HepG2 (cell line): ENCODE measurements around the gene PDHX. TPM values are rescaled to one million over a fixed set of nuclear protein-coding genes. Genes with fewer than 3 reads are reported as not detected.
A peak's percentile ranks its signal among the peaks of the same experiment; 100 is the strongest.

Source experiments
- CBX5 ChIP-seq: sonication (generic); formaldehyde crosslinking; IDR thresholded peaks from 2 replicates; pipeline ENCODE4 v1.4.0; 2020; ENCODE audit warnings: missing genetic modification reagents, borderline replicate concordance
- CCAR2 ChIP-seq: fragments of 200-400 bp; formaldehyde crosslinking; optimal IDR thresholded peaks from 2 replicates; pipeline ENCODE3; 2018; ENCODE audit warnings: low read depth, mild to moderate bottlenecking, low read length, moderate library complexity
- CEBPG ChIP-seq: IDR thresholded peaks from 2 replicates; pipeline ENCODE4 v1.6.1; 2016
- DRAP1 ChIP-seq: IDR thresholded peaks from 2 replicates; pipeline ENCODE4 v1.6.1; 2016; ENCODE audit warnings: missing genetic modification reagents, missing compliant biosample characterization
- EED ChIP-seq: sonication (generic); formaldehyde crosslinking; IDR thresholded peaks from 2 replicates; pipeline ENCODE4 v1.5.0; 2020; ENCODE audit warnings: mild to moderate bottlenecking, missing genetic modification reagents
- HMG20A ChIP-seq: IDR thresholded peaks from 2 replicates; pipeline ENCODE4 v1.6.1; 2016; ENCODE audit warnings: borderline replicate concordance
- KDM5B ChIP-seq: sonication (generic); formaldehyde crosslinking; IDR thresholded peaks from 2 replicates; pipeline ENCODE4 v1.4.0; 2020; ENCODE audit warnings: missing genetic modification reagents, mild to moderate bottlenecking, borderline replicate concordance
- KMT2A ChIP-seq: sonication (generic); formaldehyde crosslinking; IDR thresholded peaks from 2 replicates; pipeline ENCODE4 v1.4.0; 2020; ENCODE audit warnings: missing genetic modification reagents
- NFE2L1 ChIP-seq: sonication (generic); formaldehyde crosslinking; IDR thresholded peaks from 2 replicates; pipeline ENCODE4 v1.4.0; 2020; ENCODE audit warnings: missing genetic modification reagents, mild to moderate bottlenecking, borderline replicate concordance
- NFYB ChIP-seq: sonication (generic); formaldehyde crosslinking; IDR thresholded peaks from 2 replicates; pipeline ENCODE4 v1.4.0; 2020; ENCODE audit warnings: missing genetic modification reagents
- NFYC ChIP-seq: IDR thresholded peaks from 2 replicates; pipeline ENCODE4 v1.6.1; 2016; ENCODE audit warnings: missing genetic modification reagents, missing compliant biosample characterization
- NR2F2 ChIP-seq: IDR thresholded peaks from 2 replicates; pipeline ENCODE4 v1.6.1; 2012; ENCODE audit warnings: low read depth, inconsistent platforms, borderline replicate concordance
- PAX8 ChIP-seq: sonication (generic); formaldehyde crosslinking; IDR thresholded peaks from 2 replicates; pipeline ENCODE4 v1.8.0; 2022; ENCODE audit warnings: mild to moderate bottlenecking, missing genetic modification reagents, borderline replicate concordance
- RAD21 ChIP-seq: fragments of 450-650 bp; formaldehyde crosslinking; IDR thresholded peaks from 2 replicates; pipeline ENCODE4 v1.5.0; 2020; ENCODE audit warnings: mild to moderate bottlenecking
- SNAPC4 ChIP-seq: sonication (generic); formaldehyde crosslinking; IDR thresholded peaks from 2 replicates; pipeline ENCODE4 v1.4.0; 2020; ENCODE audit warnings: mild to moderate bottlenecking, missing genetic modification reagents
- ZIK1 ChIP-seq: sonication (generic); formaldehyde crosslinking; IDR thresholded peaks from 2 replicates; pipeline ENCODE4 v1.5.0; 2020; ENCODE audit warnings: mild to moderate bottlenecking, low read depth, missing genetic modification reagents, borderline replicate concordance
- ZNF224 ChIP-seq: sonication (generic); formaldehyde crosslinking; IDR thresholded peaks from 2 replicates; pipeline ENCODE4 v1.5.0; 2020; ENCODE audit warnings: mild to moderate bottlenecking, missing genetic modification reagents
- ZNF672 ChIP-seq: sonication (generic); formaldehyde crosslinking; IDR thresholded peaks from 2 replicates; pipeline ENCODE4 v1.8.1; 2022; ENCODE audit warnings: missing genetic modification reagents
- polyA plus RNA-seq, 8 experiments: library from polyadenylated mRNA; depleted of rRNA in 3 of 8; stranded (reverse) in 7 of 8; unstranded in 1 of 8; fragments of >200 nt; fragmentation: Illumina TruSeq in 4 of 8; extraction: Trizol in 4 of 8; gene quantifications; 2 replicates each; pipeline versions ENCODE4 v1.2.1 to v1.2.3, GENCODE V29; 2011 to 2016; ENCODE audit warnings: low read depth in 4 of 8, missing spikeins in 1 of 8, mixed read lengths in 1 of 8; ENCODE audit not compliant: insufficient read depth in 1 of 8
- total RNA-seq, 5 experiments: library from RNA; depleted of rRNA; stranded (reverse); fragments of >200 nt; fragmentation: Illumina TruSeq; extraction: Trizol; gene quantifications; 2 replicates each; pipeline ENCODE4 v1.2.3, GENCODE V29; 2016; ENCODE audit warnings: low read depth in 1 of 5
- TF ChIP-seq, protein P1 (sequence below): IDR thresholded peaks from 2 replicates; pipeline ENCODE4 v1.6.1; 2016; ENCODE audit warnings: control low read depth
- TF ChIP-seq, protein P2 (sequence below): sonication (generic); formaldehyde crosslinking; IDR thresholded peaks from 2 replicates; pipeline ENCODE4 v1.8.1; 2023; ENCODE audit warnings: missing genetic modification reagents, inconsistent platforms, borderline replicate concordance
- TF ChIP-seq, protein P3 (sequence below), 2 experiments: fragments of 450-650 bp in 1 of 2; sonication (generic) in 1 of 2; formaldehyde crosslinking; IDR thresholded peaks; 2 replicates each; pipeline versions ENCODE4 v1.5.0 to v1.8.0; 2020 to 2022; ENCODE audit warnings: mild to moderate bottlenecking in 1 of 2, missing genetic modification reagents in 1 of 2

The PDHX gene
- total and polyA plus RNA-seq, 2 of the 13 experiments (the other 11 are each of a cell fraction or from before 2014, with no cell fraction given), result 41.0 to 73.8 TPM

DNA sequence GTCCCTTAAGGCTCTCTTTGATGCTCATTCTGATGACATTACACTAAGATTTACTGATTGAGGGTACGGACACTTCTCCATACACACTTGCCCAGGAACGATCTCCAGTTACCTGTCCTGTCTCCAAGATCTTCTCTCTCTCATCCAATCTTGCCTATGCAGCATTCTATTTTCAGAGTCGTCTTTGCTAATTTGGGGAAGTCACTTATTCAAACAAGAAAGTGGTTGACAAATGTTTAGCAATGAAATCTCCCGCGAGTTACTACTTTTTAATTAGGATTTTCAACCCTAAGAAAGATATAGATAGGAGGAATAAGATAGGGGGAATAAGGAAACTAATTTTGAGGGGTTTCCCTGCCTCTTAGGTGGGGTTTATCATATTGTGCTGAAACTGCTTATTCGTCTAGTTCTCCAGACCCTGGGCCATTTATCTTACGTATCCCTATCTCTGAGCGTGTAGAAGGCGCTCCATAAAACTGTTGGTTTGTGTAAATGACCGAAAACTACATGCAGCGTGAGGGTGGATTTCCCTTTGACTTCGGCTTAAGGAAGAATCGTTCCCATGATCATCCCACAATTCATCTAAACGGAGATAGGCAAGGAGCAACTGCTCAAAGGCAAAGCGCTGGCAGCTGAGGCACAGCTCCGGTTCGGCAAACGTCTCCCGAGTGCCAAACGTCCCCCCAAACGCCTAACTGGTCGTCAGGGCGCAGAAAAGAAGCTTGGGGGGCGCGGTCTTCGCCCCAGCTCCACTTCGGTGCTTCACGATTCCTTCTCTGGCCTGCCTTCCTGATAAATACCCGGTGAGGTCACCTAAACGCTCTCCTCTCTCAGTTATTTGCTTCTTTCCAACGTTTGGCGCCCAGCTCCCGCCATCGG lies 1.0 kb upstream of the PDHX start (continued):
- no peak; the same call in none of the 2 replicates for TF ChIP-seq NFYC (CRISPR knock-in tag)
- TF ChIP-seq, protein P1, sequence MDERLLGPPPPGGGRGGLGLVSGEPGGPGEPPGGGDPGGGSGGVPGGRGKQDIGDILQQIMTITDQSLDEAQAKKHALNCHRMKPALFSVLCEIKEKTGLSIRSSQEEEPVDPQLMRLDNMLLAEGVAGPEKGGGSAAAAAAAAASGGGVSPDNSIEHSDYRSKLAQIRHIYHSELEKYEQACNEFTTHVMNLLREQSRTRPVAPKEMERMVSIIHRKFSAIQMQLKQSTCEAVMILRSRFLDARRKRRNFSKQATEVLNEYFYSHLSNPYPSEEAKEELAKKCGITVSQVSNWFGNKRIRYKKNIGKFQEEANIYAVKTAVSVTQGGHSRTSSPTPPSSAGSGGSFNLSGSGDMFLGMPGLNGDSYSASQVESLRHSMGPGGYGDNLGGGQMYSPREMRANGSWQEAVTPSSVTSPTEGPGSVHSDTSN (CRISPR knock-in tag), result no peak
- 0 out of 2 replicates have a peak, but pooled peaks have one; percentile 43 for TF ChIP-seq HMG20A (CRISPR knock-in tag)
- no peak for TF ChIP-seq ZNF672 (CRISPR knock-in tag)
- TF ChIP-seq SNAPC4 (CRISPR knock-in tag), result no peak; the same call in 1 of the 2 replicates
- no peak for TF ChIP-seq NFYB (CRISPR knock-in tag)
- no peak for TF ChIP-seq KMT2A (CRISPR knock-in tag)
- no peak for TF ChIP-seq DRAP1 (CRISPR knock-in tag)
- TF ChIP-seq PAX8 (CRISPR knock-in tag), result no peak
- TF ChIP-seq RAD21 (CRISPR knock-in tag), result no peak
- no peak for TF ChIP-seq CEBPG (CRISPR knock-in tag)
- TF ChIP-seq CCAR2, result no peak
- no peak for TF ChIP-seq KDM5B
- TF ChIP-seq, protein P2, sequence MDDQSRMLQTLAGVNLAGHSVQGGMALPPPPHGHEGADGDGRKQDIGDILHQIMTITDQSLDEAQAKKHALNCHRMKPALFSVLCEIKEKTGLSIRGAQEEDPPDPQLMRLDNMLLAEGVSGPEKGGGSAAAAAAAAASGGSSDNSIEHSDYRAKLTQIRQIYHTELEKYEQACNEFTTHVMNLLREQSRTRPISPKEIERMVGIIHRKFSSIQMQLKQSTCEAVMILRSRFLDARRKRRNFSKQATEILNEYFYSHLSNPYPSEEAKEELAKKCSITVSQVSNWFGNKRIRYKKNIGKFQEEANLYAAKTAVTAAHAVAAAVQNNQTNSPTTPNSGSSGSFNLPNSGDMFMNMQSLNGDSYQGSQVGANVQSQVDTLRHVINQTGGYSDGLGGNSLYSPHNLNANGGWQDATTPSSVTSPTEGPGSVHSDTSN (CRISPR knock-in tag), result no peak; the same call in 1 of the 2 replicates
- TF ChIP-seq EED (CRISPR knock-in tag), result peak; percentile 81; the same call in 1 of the 2 replicates
- peak; percentile 81; the same call in 1 of the 2 replicates for TF ChIP-seq ZNF224
- 0 out of 2 replicates have a peak, but pooled peaks have one; percentile 41 for TF ChIP-seq ZIK1 (CRISPR knock-in tag)
- TF ChIP-seq NFE2L1 (CRISPR knock-in tag), result no peak
- TF ChIP-seq, protein P3, sequence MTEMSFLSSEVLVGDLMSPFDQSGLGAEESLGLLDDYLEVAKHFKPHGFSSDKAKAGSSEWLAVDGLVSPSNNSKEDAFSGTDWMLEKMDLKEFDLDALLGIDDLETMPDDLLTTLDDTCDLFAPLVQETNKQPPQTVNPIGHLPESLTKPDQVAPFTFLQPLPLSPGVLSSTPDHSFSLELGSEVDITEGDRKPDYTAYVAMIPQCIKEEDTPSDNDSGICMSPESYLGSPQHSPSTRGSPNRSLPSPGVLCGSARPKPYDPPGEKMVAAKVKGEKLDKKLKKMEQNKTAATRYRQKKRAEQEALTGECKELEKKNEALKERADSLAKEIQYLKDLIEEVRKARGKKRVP (CRISPR knock-in tag; IDR thresholded peaks at IDR 0.05), result no peak
- TF ChIP-seq CBX5 (CRISPR knock-in tag), result peak; percentile 5; the same call in 1 of the 2 replicates
- TF ChIP-seq NR2F2, result peak; percentile 26; the same call in 1 of the 2 replicates
